Hematopoietic multipotent progenitor cell treated with erythropoietin and hydrocortisone succinate and interleukin-3 and kit ligand, for 6 days (in vitro differentiated cells): ENCODE results near the gene SPEN.
"Not testable (repeated sequence)": the region's sequence is repeated elsewhere in the genome, so short reads cannot be mapped to it uniquely, and the experiment has no call there.

Experiments used
- DNase-seq: peaks from one replicate; pipeline ENCODE4 v3.0.0-alpha.2; 2015

Gene SPEN

DNA sequence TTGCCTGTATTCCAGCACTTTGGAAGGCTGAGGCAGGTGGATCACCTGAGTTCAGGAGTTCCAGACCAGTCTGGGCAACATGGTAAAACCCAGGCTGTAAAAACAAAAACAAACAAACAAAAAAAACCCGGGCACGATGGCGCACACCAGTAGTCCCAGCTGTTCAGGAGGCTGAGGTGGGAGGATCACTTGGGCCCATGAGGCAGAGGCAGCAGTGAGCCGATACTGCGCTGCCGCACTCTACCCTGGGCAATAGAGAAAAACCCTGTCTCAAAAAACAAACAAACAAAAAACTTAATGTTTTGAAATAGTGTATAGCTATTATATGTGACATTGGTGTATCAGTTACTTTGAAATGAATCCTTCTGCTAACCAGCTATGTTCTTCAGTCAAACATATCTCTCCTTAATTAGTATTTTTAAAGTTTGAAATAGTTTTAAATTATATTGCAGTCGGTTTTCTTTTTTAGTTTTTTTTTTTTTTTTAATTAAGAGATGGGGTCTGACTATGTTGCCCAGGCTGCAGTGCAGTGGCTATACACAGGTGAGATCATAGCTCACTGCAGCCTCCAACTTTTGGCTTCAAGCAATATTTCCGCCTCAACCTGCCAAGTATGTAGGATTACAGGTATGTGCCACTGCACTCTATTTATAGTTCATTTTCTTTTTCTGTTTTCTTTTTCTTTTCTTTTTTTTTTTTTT is 11.3 kb downstream of the SPEN start:
- no peak for DNase-seq

- no peak for DNase-seq
Measured at GRCh38 chr1:15863156-15863901, 15.8 kb downstream of the SPEN start.

- DNase-seq = peak; percentile 76
Measured at GRCh38 chr1:15866721-15867201, 19.3 kb downstream of the SPEN start.

DNA sequence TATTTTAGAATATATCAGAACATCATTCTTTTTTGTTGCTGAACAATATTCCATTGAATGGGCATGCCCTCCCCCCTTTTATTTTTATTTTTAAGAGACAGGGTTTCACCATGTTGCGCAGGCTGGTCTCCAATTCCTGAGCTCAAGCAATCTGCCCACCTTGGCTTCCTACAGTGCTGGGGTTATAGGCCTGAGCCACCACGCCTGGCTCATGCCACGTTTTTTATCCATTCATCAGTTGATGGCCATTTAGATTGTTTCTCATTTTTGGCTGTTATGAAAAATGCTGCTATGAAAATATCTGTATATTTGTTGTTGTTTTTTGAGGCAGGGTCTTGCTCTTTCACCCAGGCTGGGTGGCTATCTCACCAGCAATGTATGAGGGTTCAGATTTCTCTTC is 19.8 kb downstream of the SPEN start:
- no peak for DNase-seq

DNA sequence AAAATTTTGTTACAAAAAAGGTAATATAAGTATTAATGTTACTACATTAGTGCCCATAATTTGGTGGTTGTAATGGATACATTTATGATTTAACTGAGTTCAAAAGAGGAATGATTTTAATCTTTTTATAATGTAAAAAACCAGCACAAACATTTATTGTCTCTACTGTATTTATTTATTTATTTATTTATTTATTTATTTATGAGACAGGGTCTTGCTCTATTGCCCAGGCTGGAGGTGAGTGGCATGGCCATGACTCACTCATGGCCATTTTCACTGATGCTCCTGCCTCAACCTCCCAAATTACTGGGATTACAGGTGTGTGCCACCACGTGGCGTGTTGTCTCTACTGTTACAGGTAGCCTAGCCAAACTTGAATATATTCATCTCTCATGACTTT is 21.9 kb downstream of the SPEN start:
- no peak for DNase-seq

- no peak for DNase-seq
Measured at GRCh38 chr1:15870421-15870820, 22.9 kb downstream of the SPEN start.

- no peak for DNase-seq
Measured at GRCh38 chr1:15874471-15874870, 27.0 kb downstream of the SPEN start.

DNA sequence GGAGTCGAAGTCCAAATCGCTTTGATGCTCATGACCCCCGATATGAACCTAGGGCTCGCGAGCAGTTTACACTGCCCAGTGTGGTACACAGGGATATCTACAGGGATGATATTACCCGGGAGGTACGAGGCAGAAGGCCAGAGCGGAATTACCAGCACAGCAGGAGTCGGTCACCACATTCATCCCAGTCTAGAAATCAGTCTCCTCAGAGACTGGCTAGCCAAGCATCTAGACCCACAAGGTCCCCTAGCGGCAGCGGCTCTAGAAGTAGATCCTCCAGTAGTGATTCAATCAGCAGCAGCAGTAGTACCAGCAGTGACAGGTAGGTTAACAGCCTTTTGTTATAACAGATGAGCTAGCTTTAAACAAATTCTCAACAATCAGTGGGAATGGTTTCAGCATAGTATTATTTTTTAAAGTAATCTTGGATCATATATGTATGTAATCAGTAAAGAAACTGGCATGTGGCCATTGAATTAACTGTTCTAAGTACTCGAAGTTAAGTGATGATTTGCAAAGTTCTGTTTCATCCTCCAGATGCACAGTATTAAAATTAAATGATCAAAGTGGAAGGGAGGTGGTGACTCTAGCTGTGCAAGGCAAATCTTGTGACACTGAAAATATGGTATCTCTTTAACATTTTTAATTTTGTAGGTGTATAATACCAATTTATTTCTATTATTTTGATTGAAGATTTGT is 29.0 kb downstream of the SPEN start:
- DNase-seq = peak; percentile 13

- no peak for DNase-seq
Measured at GRCh38 chr1:15881961-15882360, 34.5 kb downstream of the SPEN start.

DNA sequence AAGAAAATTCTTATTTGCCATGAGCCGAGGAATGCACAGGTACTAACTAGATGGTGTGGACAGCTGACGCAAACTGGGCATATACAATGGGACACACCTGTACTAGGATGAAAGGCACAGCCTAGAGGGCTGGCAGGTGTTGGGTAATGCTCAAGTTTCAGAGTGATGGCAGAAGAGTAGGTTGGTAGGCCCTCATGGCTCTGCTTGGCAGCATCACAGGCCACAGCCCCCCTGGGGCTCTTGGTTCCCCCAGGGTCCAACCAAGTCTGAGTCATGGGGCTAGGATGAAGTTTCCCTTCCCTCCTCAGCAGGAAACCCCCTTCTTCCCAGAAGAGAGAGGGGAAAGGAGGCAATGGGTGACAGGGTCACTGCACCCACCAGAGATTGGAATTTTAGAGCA is 35.2 kb downstream of the SPEN start:
- DNase-seq = no peak

DNA sequence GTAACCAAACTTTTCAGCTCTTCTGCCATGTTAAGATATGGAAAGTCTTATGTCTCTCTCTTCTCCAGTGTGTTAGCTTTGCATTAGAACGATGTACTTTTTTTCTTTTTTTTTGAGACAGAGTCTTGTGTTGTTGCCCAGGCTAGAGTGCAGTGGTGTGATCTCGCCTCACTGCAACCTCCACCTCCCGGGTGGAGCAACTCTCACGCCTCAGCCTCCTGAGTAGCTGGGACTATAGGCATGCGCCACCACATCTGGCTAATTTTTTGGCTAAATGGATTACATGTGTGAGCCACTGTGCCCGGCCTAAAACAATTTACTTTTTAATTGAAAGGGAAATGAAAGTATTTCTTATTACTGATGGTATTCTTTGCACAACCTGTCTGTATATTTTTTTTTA is 35.8 kb downstream of the SPEN start:
- DNase-seq = peak; percentile 15

GRCh38 chr1:15884477-15884876 is 37.0 kb downstream of the SPEN start:
- DNase-seq = no peak

GRCh38 chr1:15885269-15885668 is 37.8 kb downstream of the SPEN start:
- no peak for DNase-seq

GRCh38 chr1:15885701-15886610 is 38.4 kb downstream of the SPEN start:
- DNase-seq = peak; percentile 90

- DNase-seq = no peak
Measured at GRCh38 chr1:15886611-15887167, 39.2 kb downstream of the SPEN start.

- peak; percentile 77 for DNase-seq
Measured at GRCh38 chr1:15892857-15893599, 45.5 kb downstream of the SPEN start.

DNA sequence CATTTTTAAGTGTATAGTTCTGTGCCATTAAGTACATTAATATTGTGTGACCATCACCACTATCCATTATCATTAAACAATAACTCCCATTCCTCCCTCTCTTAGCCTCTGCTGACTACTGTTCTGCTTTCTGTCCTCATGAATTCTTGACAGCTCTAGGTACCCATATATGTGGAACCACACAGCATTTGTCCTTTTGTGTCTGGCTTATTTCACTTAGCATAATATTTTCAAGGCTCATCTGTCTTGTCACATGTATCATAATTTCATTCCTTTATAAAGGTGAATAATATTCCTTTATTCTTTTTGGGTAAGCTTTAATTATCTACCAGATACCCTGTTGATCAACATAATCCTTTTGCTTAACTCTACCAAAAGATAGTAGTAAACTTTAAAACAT is 47.7 kb downstream of the SPEN start:
- no peak for DNase-seq

GRCh38 chr1:15896841-15897610 is 49.5 kb downstream of the SPEN start:
- not testable (repeated sequence) for DNase-seq

DNA sequence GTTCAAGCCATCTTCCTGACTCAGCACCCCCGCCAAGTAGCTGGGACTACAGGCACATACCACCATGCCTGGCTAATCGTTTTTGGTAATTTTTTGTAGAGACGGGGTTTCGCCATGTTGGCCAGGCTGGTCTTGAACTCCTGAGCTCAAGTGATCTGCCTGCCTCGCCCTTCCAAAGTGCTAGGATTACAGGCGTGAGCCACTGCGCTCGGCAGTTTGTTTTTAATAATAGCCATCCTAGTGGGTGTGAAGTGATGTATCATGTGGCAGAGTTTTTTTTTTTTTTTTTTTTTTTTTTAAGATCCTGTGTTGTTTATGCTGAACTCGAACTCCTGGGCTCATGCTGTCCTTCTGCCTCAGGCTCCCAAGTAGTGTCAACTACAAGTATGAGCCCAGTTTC is 51.8 kb downstream of the SPEN start:
- DNase-seq = no peak

DNA sequence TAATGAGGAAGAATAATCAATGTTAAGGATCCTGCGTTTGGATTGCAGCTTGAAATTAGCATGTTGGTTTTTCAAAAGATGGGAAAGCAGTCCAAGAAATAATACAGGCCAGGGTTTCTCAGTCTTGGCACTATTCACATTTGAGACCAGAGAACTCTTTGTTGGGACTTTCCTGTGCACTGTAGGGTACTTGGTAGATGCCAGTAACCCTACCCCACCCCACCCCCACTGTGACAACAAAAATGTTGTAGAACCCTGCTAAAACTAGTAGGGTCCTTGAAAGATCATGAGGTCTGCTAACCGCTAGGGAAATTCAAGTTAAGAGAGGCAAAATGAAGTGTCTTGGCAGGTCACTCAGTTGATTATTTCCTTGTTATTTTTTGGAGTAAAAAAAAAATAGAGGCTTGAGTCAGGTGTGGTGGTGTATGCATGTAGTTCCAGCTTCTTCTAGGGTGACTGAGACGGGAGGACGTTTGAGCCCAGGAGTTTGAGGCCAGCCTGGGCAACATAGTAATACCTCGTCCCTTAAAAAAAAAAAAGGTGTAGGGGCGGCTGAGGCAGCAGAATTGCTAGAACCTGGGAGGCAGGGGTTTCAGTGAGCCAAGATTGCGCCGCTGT is 53.3 kb downstream of the SPEN start:
- no peak for DNase-seq
